PFSK-1 (cell line): Measurements from ENCODE around the gene CCT4.

Experiments
- FOXP2 ChIP-seq: optimal IDR thresholded peaks from 2 replicates; pipeline ENCODE3; 2011; ENCODE audit warnings: borderline replicate concordance, control low read depth, inconsistent platforms; ENCODE audit not compliant: insufficient read depth; ENCODE audit errors: extremely low read length, extremely low read depth
- POLR2AphosphoS5 ChIP-seq: IDR thresholded peaks from 2 replicates; pipeline ENCODE4 v1.6.1; 2012; ENCODE audit warnings: low read depth, mild to moderate bottlenecking, control low read depth, low read length, moderate library complexity
- REST ChIP-seq, 2 experiments: IDR thresholded peaks; 2 replicates each; pipeline versions ENCODE4 v1.6.1 to v1.8.0; 2011 to 2012; ENCODE audit warnings: low read depth in 2 of 2, low read length in 2 of 2, control low read depth in 1 of 2, inconsistent platforms in 1 of 2, mild to moderate bottlenecking in 1 of 2, moderate library complexity in 1 of 2; ENCODE audit not compliant: insufficient read depth in 1 of 2
- SIN3A ChIP-seq: IDR thresholded peaks from 2 replicates; pipeline ENCODE4 v1.6.1; 2012; ENCODE audit warnings: mild to moderate bottlenecking, low read length, moderate library complexity, borderline replicate concordance; ENCODE audit not compliant: insufficient read depth
- TAF1 ChIP-seq: IDR thresholded peaks from 2 replicates; pipeline ENCODE4 v1.6.1; 2012; ENCODE audit warnings: low read length, control low read depth, borderline replicate concordance; ENCODE audit not compliant: insufficient read depth

The CCT4 gene

GRCh38 chr2:61853086-61853846, 35.2 kb downstream of the CCT4 start:
- no peak for TF ChIP-seq REST (IDR thresholded peaks at IDR 0.05; ENCODE audit: insufficient read depth in 1 of 2, low read depth in 2 of 2, low read length in 2 of 2)
- TF ChIP-seq SIN3A = no peak
- no peak for TF ChIP-seq FOXP2
- no peak for TF ChIP-seq TAF1
- TF ChIP-seq POLR2AphosphoS5 = no peak

- TF ChIP-seq FOXP2 = no peak
- no peak for TF ChIP-seq REST (IDR thresholded peaks at IDR 0.05; ENCODE audit: insufficient read depth in 1 of 2, low read depth in 2 of 2, low read length in 2 of 2)
- TF ChIP-seq TAF1 = no peak
- no peak for TF ChIP-seq SIN3A
- no peak for TF ChIP-seq POLR2AphosphoS5
Observed at GRCh38 chr2:61845320-61845719, 43.1 kb downstream of the CCT4 start.

GRCh38 chr2:61841286-61841685, 47.2 kb downstream of the CCT4 start:
- TF ChIP-seq SIN3A (no peak), REST (IDR thresholded peaks at IDR 0.05; ENCODE audit: insufficient read depth in 1 of 2, low read depth in 2 of 2, low read length in 2 of 2) (no peak)

- no peak for TF ChIP-seq FOXP2
- TF ChIP-seq TAF1 = no peak
- TF ChIP-seq SIN3A = no peak
- no peak for TF ChIP-seq POLR2AphosphoS5
Observed at GRCh38 chr2:61834893-61835292, 53.6 kb downstream of the CCT4 start.

GRCh38 chr2:61833971-61834370, 54.5 kb downstream of the CCT4 start:
- TF ChIP-seq REST (IDR thresholded peaks at IDR 0.05; ENCODE audit: insufficient read depth in 1 of 2, low read depth in 2 of 2, low read length in 2 of 2) (no peak), SIN3A (no peak), FOXP2 (no peak), TAF1 (no peak)
